GM12801 (cell line): ENCODE data around the gene TEX48.

Experiments
- CTCF ChIP-seq: IDR thresholded peaks from one replicate; pipeline ENCODE4 v1.5.1; 2011; ENCODE audit warnings: control low read depth; ENCODE audit not compliant: insufficient read length; ENCODE audit errors: extremely low read depth

Gene TEX48

GRCh38 chr9:114621561-114621960, 60.4 kb downstream of the TEX48 start:
- TF ChIP-seq CTCF = no peak

GRCh38 chr9:114619191-114619761, 62.7 kb downstream of the TEX48 start:
- TF ChIP-seq CTCF = no peak

GRCh38 chr9:114616684-114617520, 65.1 kb downstream of the TEX48 start:
- TF ChIP-seq CTCF = no peak
